HG02852 (cell line): Measurements from ENCODE around the gene LRRC3.
"Not testable (repeated sequence)": the region's sequence is repeated elsewhere in the genome, so short reads cannot be mapped to it uniquely, and the experiment has no call there.

ENCODE experiments used
- ATAC-seq: cut with Tn5 transposase; IDR thresholded peaks from one replicate; pipeline ENCODE4 v1.9.1; 2021; ENCODE audit warnings: mild to moderate bottlenecking, moderate library complexity; ENCODE audit not compliant: unreplicated experiment

LRRC3 gene

DNA sequence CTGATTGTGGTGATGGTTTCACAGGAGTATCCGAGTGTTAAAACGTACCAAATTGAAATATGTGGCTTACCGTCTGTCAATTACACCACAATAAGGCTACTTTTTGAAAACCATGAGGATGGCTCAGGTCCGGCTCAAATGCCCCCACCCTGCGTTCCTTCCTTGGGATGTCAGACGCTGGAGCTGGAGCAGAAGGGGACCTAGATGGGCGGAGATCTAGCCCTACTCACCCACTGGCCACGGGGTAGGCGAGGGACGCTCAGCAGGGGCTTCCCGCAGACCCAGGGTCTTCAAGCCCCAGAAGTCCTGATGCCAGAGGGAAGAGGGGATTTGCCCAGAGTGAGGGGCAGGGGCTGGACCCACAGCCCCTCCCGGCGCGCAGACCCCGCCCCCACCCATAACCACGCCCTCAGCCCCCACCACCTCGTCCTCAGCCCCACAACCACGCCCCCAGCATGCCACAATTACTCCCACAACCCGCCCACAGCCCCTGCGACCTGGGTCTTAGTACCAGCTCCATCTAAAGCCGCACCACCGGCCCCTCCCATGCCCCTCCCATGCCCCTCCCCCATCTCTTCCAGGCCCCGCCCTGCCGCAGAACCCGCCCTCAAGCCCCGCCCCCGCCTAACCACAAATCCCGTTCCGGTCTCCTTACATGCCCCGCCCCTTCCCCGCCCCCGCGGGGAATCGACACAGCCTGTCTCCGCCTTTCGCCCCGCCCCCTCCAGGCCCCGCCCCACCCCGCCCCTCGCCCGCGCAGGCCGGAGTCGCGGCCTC lies at the start of gene LRRC3:
Gene LRRC3, plus strand, starts transcription at position 764 of the 777 bp plus-strand sequence. CDS start 1,135 bp downstream, outside the sequence.
- no peak for ATAC-seq

DNA sequence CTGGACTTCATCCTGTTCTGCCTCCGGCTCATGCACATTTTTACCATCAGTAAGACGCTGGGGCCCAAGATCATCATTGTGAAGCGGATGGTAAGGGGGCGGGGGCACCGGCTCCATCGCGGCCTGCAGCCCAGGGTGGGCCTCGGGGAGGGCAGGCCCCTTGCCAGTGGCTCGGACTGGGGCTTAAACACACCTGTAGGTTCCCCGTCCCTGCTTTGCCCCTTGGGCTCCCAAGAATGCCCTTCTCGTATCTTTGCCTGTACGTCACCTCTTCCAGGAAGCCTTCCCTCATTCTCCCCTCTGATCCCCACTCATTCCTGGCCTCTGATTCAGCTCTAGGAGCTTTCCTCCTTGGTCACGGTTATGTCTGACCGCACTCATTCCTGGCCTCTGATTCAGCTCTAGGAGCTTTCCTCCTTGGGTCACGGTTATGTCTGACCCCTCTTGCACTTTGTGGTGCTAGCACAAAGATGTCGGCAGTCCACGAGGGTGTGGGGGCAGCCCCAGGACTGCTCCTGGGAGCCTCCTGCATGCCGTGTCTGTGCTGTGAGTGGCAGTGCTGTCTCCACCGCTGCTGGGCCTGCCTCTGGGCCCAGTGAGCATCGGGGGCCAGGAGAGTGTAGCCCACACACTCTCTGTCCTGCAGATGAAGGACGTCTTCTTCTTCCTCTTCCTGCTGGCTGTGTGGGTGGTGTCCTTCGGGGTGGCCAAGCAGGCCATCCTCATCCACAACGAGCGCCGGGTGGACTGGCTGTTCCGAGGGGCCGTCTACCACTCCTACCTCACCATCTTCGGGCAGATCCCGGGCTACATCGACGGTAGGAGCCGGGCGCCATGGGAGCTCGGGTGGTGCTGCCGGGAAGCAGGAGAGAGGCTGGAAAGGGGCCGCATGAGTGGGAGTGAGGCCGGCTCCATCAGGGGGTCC lies 49.1 kb upstream of the LRRC3 start:
- ATAC-seq, result no peak

- ATAC-seq, result no peak
These were observed 48.4 kb upstream of the LRRC3 start for GRCh38 chr21:44406953-44407352.

DNA sequence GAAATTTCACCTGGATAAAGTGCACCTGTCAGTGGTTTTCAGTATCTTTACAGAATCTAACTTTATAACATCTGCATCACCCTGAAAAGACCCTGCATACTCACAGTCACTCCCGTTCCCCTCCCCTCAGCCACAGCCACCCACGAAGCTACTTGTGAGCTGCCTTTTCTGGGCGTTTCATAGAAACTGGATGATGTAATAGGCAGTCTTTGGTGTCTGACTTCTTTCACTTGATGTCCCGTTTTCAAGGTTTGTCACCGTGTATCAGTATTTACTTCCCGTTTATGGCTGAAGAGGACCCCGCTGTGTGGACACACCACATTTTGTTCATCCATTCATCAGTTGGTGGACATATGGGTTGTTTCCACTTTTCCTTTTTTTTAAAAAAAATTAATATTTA lies 47.8 kb upstream of the LRRC3 start:
- no peak for ATAC-seq

DNA sequence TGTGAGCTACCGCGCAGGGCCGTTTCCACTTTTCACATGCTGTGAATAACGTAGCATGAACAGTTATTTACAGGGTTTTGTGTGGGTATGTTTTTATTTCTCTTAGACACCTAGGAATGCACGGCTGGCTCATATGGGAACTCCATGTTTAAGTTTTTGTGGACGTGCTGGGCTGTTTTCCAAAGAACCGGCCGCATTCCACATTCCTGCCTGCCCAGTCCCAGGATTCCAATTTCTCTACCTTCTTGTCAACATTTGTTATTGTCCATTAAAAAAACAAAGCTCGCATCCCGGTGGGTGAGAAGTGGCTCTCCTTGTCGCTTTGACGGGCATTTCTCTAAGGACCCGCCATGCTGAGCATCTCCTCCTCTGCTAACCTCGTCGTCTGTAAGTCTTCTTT lies 47.1 kb upstream of the LRRC3 start:
- no peak for ATAC-seq

- no peak for ATAC-seq
These were observed 41.6 kb upstream of the LRRC3 start for GRCh38 chr21:44413566-44414290.

GRCh38 chr21:44414291-44415072 lies 40.8 kb upstream of the LRRC3 start:
- ATAC-seq, result no peak

GRCh38 chr21:44415073-44416025 lies 40.0 kb upstream of the LRRC3 start:
- ATAC-seq, result no peak

DNA sequence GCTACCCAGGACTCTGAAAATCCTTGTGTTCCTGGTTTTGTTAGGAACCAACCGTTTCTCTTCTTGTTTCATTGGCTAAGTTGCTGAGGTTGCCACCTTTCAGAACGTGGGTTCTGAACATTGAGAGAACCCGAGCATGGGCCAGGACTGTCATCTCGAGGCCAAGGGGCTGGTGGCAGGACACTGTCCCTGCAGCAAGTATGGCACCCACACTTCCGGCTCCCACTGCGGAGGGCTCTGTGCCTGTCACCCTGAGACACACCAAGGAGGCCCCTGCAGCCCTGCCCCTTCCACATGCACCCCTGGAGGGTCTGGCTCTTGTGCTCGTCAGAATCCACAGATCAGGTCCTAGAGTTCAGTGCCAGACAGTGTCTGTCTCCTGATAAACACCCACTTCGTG lies 39.1 kb upstream of the LRRC3 start:
- ATAC-seq, result no peak

GRCh38 chr21:44417621-44418107 lies 37.6 kb upstream of the LRRC3 start:
- not testable (repeated sequence) for ATAC-seq

DNA sequence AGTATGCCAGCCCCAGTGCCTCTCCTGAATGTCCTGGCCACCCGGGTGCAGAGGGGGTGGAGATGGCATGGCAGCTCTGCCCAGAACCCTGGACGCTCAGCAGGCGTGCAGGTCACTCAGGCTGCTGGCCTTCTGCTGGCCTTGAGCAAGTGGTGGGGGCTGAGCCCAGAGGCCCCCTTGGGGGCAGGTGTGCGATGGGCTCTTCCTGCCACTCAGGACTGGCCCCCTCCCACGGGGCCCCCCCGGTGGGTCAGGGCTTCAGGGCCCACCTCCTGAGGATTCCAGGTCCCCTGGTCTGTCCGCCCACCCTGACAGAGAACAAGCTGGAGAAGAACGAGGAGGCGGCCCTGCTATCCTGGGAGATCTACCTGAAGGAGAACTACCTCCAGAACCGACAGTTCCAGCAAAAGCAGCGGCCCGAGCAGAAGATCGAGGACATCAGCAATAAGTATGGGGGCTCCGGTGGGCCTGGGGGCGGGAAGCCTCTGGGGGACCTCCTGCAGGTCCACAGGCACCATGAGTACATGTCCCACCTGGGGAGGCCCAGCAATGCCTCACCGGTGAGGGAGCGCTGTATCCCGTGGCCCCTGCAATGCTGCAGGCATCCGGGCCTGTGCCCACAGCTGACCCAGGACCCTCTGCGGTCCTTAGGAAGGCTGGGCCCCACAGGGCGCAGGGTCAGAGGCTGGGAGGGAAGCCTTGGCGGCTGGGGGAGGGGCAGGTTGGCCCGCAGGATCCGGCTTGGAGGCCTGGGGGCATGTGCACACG lies 37.0 kb upstream of the LRRC3 start:
- ATAC-seq, result no peak

- no peak for ATAC-seq
These were observed 36.5 kb upstream of the LRRC3 start for GRCh38 chr21:44418876-44419230.

GRCh38 chr21:44419679-44420078 lies 35.6 kb upstream of the LRRC3 start:
- ATAC-seq, result no peak

GRCh38 chr21:44420416-44421205 lies 34.7 kb upstream of the LRRC3 start:
- ATAC-seq, result no peak

GRCh38 chr21:44421901-44422840 lies 33.1 kb upstream of the LRRC3 start:
- no peak for ATAC-seq

DNA sequence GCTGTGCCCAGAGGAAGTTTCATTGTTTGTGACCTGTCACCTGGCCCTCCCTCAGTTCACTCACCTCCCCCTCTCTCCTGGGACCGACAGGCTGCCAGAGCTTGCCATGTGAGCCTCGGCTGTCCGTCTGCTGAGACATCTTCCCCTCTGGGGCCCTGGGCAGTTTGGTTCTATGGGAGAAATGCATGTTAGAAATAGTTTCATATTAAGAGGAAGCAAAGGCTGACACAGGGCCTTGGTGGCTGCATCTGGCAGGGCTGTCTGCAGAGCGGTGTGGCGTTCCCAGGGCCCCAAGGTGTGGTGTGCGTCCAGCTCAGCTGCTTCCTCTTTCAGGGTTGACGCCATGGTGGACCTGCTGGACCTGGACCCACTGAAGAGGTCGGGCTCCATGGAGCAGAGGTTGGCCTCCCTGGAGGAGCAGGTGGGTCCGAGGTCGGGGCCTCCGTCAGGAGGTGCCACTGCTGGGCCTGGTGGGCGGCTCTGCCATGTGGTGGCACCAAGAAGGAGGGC lies 31.9 kb upstream of the LRRC3 start:
- no peak for ATAC-seq
